Activated T-helper 1 cell treated with anti-CD3 and anti-CD28 coated beads, Interleukin-12 subunit alpha, Interleukin-12 subunit beta, Interleukin-2, Interleukin-4 antibody, amounts not matched to agents 30 ng/mL and 10 ng/mL and 1 ng/mL, durations not matched to agents 14 hours and 24 hours and 36 hours (primary cell): ENCODE data around the gene PAFAH2. TPM values are rescaled to one million over a fixed set of nuclear protein-coding genes. Genes with fewer than 3 reads are reported as not detected.

Source experiments
- DNase-seq: peaks from one replicate; pipeline ENCODE4 v3.0.0; 2021; ENCODE audit warnings: low spot score
- H3K27ac Mint-ChIP-seq: one replicate; pipeline ENCODE4 v1.8.0; 2021; ENCODE audit warnings: mild to moderate bottlenecking, mixed read lengths
- H3K27me3 Mint-ChIP-seq: one replicate; pipeline ENCODE4 v1.8.0; 2022; ENCODE audit warnings: mild to moderate bottlenecking, moderate library complexity, mixed read lengths; ENCODE audit not compliant: insufficient read depth
- H3K36me3 Mint-ChIP-seq: one replicate; pipeline ENCODE4 v1.8.0; 2021; ENCODE audit warnings: low read depth, mixed read lengths
- H3K4me1 Mint-ChIP-seq: one replicate; pipeline ENCODE4 v1.8.0; 2021; ENCODE audit warnings: low read depth, mixed read lengths
- H3K4me3 Mint-ChIP-seq: one replicate; pipeline ENCODE4 v1.8.0; 2021; ENCODE audit warnings: mild to moderate bottlenecking, moderate library complexity, mixed read lengths
- H3K9me3 Mint-ChIP-seq: one replicate; pipeline ENCODE4 v1.8.0; 2021; ENCODE audit warnings: mixed read lengths
- intact Hi-C: fragments of 100-400 bp; cut with micrococcal nuclease; formaldehyde crosslinking; loops from one replicate; pipeline ENCODE4 v1.15.1; 2024
- total RNA-seq: library from RNA; stranded (reverse); gene quantifications from 2 replicates; pipeline ENCODE4 v1.2.3, GENCODE V29; 2022

The PAFAH2 gene
- total RNA-seq, 1 donor from 2014 or later = 8.0 TPM

DNA sequence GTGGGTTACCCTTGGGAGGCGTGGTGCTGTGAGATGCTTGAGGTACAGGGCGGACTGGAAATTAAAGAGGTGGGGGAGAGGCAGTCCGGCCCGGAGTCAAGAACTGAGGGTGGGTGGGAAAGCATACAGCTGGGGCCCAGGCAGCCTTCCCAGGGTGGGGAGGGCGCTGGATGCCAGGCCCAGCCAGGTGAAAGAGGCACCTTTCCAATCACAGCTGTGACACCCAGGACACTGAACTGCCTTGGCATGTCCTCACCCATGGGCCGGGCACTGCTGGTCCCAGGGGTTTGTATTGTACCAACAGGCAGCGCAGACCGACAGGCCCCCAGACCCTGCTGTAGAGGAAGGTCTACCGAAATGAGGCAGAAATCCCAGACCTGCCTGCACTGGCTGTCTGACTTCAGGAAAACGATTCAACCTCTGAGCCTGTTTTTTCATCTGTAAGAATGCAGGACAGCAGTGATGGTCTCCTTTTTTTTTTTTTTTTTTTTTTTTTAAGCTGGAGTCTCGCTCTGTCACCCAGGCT lies 39.0 kb upstream of the PAFAH2 start:
- H3K4me1 Mint-ChIP-seq = peaks cover 17% of the 10 kb centered on the region
- no peak for DNase-seq
- H3K4me3 Mint-ChIP-seq = no peak overlapping the region
- H3K27ac Mint-ChIP-seq = no peak overlapping the region
- H3K27me3 Mint-ChIP-seq = peaks cover 30% of the 10 kb centered on the region
- intact Hi-C loops = loop anchor here (1.0 to 5.0 kb wide), 5 partner anchors 39 to 380 kb away; partner anchors contain the start of genes PAFAH2 and UBXN11
- H3K36me3 Mint-ChIP-seq = no peaks in the 10 kb centered on the region
- no peaks in the 10 kb centered on the region for H3K9me3 Mint-ChIP-seq

- H3K9me3 Mint-ChIP-seq = no peaks in the 10 kb centered on the region
- H3K27me3 Mint-ChIP-seq = peaks cover 29% of the 10 kb centered on the region
- peak overlapping the region; percentile 56 for H3K27ac Mint-ChIP-seq
- H3K36me3 Mint-ChIP-seq = no peaks in the 10 kb centered on the region
- peak overlapping the region; percentile 91 for H3K4me3 Mint-ChIP-seq
- intact Hi-C loops = loop anchor here (1.0 to 5.0 kb wide), 9 partner anchors 38 to 381 kb away; partner anchors contain the start of genes AUNIP, PAFAH2, PDIK1L and UBXN11
- H3K4me1 Mint-ChIP-seq = peaks cover 17% of the 10 kb centered on the region
- DNase-seq = peak; percentile 74
These were observed 38.3 kb upstream of the PAFAH2 start for GRCh38 chr1:26035959-26036755.

GRCh38 chr1:26035203-26035958 lies 37.5 kb upstream of the PAFAH2 start:
- H3K36me3 Mint-ChIP-seq = no peaks in the 10 kb centered on the region
- intact Hi-C loops = loop anchor here (1.0 to 5.0 kb wide), 5 partner anchors 70 to 382 kb away; partner anchors contain the start of genes AUNIP and PDIK1L
- H3K27ac Mint-ChIP-seq = peak overlapping the region; percentile 56

GRCh38 chr1:26034504-26035202 lies 36.8 kb upstream of the PAFAH2 start:
- Mint-ChIP-seq H3K4me1 (peaks cover 17% of the 10 kb centered on the region), H3K4me3 (peak overlapping the region; percentile 91), H3K27ac (peak overlapping the region; percentile 58), H3K36me3 (no peaks in the 10 kb centered on the region), H3K9me3 (no peaks in the 10 kb centered on the region), H3K27me3 (peaks cover 27% of the 10 kb centered on the region)
- DNase-seq = no peak
- intact Hi-C loops = loop anchor here (1.0 to 5.0 kb wide), 5 partner anchors 71 to 383 kb away; partner anchors contain the start of genes AUNIP and PDIK1L

More at GRCh38 chr1:26035203-26035958, 37.5 kb upstream of the PAFAH2 start:
- Mint-ChIP-seq H3K4me1 (peaks cover 17% of the 10 kb centered on the region), H3K4me3 (peak overlapping the region; percentile 91), H3K9me3 (no peaks in the 10 kb centered on the region), H3K27me3 (peaks cover 26% of the 10 kb centered on the region)
- DNase-seq = peak; percentile 91

DNA sequence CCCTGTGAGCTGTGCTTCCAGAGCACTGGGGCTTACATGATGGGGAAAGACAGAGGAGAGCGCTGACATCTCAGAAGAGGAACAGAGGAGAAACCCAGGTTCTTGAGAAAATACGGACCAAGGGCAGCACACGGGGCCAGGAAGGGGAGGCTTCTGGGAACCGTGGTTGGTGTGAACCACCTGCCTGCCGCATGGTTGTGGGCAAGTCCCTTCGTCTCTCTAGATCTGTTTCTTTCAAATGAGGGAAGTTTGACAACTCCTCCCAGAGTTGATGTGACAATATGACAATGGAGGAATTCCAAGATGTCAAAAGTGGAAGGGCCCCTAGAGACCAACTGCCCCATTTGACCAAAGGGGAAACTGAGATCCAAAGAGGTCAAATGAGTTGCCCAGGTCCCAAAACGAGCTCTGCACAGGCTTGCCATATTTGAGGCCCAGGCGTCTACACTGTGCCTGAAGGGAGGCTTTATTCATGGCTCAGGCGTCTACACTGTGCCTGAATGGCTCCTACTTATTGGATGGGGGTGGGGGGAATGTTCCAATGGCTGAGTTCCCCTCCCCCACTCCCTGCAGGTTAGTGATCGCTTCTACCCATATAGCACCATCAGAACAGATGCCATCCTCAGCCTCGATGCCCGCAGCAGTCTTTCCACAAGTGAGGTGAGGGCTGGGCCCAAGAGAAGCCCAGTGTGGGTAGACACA lies 34.9 kb upstream of the PAFAH2 start:
- DNase-seq = no peak
- Mint-ChIP-seq H3K4me1 (peaks cover 19% of the 10 kb centered on the region), H3K36me3 (no peaks in the 10 kb centered on the region), H3K4me3 (no peak overlapping the region), H3K27ac (no peak overlapping the region), H3K27me3 (peaks cover 23% of the 10 kb centered on the region), H3K9me3 (no peaks in the 10 kb centered on the region)
- intact Hi-C loops = no loop called here

- no peak overlapping the region for H3K27ac Mint-ChIP-seq
- peaks cover 24% of the 10 kb centered on the region for H3K27me3 Mint-ChIP-seq
- no peaks in the 10 kb centered on the region for H3K36me3 Mint-ChIP-seq
- H3K4me1 Mint-ChIP-seq = peaks cover 22% of the 10 kb centered on the region
- intact Hi-C loops = no loop called here
- H3K9me3 Mint-ChIP-seq = no peaks in the 10 kb centered on the region
- no peak for DNase-seq
- H3K4me3 Mint-ChIP-seq = no peak overlapping the region
These were observed 33.9 kb upstream of the PAFAH2 start for GRCh38 chr1:26031611-26032220.

DNA sequence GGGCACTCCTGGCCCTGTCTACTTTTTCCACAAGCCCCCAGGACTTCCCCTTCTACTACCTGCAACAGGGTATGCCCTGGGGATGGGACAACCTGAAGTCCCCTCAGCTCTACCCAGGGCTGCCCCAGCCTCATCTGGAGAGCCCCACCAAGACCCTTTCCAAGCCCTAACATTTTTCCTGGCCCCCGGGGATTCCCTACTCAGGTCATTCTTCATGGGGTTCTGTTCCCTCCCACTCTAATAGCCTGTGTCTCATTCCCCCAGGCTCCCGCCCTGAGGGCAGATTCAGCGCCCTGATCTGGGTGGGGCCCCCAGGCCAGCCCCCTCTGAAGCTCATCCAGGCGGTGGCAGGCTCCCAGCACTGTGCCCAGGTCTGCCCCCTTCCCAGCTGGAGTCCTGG lies 33.3 kb upstream of the PAFAH2 start:
- peaks cover 21% of the 10 kb centered on the region for H3K4me1 Mint-ChIP-seq
- no peak for DNase-seq
- peaks cover 22% of the 10 kb centered on the region for H3K27me3 Mint-ChIP-seq
- intact Hi-C loops = no loop called here
- no peaks in the 10 kb centered on the region for H3K9me3 Mint-ChIP-seq
- no peaks in the 10 kb centered on the region for H3K36me3 Mint-ChIP-seq
- no peak overlapping the region for H3K27ac Mint-ChIP-seq
- no peak overlapping the region for H3K4me3 Mint-ChIP-seq

GRCh38 chr1:26029864-26030481 lies 32.1 kb upstream of the PAFAH2 start:
- Mint-ChIP-seq H3K4me3 (no peak overlapping the region), H3K27me3 (peaks cover 20% of the 10 kb centered on the region), H3K27ac (no peak overlapping the region), H3K36me3 (no peaks in the 10 kb centered on the region), H3K9me3 (no peaks in the 10 kb centered on the region), H3K4me1 (peaks cover 13% of the 10 kb centered on the region)
- DNase-seq = no peak
- intact Hi-C loops = no loop called here

- no peaks in the 10 kb centered on the region for H3K9me3 Mint-ChIP-seq
- no peak for DNase-seq
- intact Hi-C loops = no loop called here
- H3K27ac Mint-ChIP-seq = no peak overlapping the region
- peaks cover 5% of the 10 kb centered on the region for H3K4me1 Mint-ChIP-seq
- H3K36me3 Mint-ChIP-seq = no peaks in the 10 kb centered on the region
- peaks cover 13% of the 10 kb centered on the region for H3K27me3 Mint-ChIP-seq
- no peak overlapping the region for H3K4me3 Mint-ChIP-seq
These were observed 31.4 kb upstream of the PAFAH2 start for GRCh38 chr1:26029054-26029863.

GRCh38 chr1:26028490-26028980 lies 30.7 kb upstream of the PAFAH2 start:
- no peaks in the 10 kb centered on the region for H3K9me3 Mint-ChIP-seq
- H3K4me3 Mint-ChIP-seq = no peak overlapping the region
- DNase-seq = no peak
- H3K27ac Mint-ChIP-seq = no peak overlapping the region
- H3K4me1 Mint-ChIP-seq = peaks cover 5% of the 10 kb centered on the region
- intact Hi-C loops = no loop called here
- no peaks in the 10 kb centered on the region for H3K36me3 Mint-ChIP-seq
- H3K27me3 Mint-ChIP-seq = peaks cover 10% of the 10 kb centered on the region
